LHCN-M2 (cell line): ENCODE results near the gene ITGB1. TPM values are rescaled to one million over a fixed set of nuclear protein-coding genes. Genes with fewer than 3 reads are reported as not detected.
"Not testable (repeated sequence)": the region's sequence is repeated elsewhere in the genome, so short reads cannot be mapped to it uniquely, and the experiment has no call there.

Source experiments
- DNase-seq: peaks from one replicate; pipeline ENCODE4 v3.0.0-alpha.2; 2012; ENCODE audit warnings: low read depth
- total RNA-seq: library from RNA; depleted of rRNA; stranded (reverse); fragments of >200 nt; gene quantifications from 2 replicates; pipeline ENCODE4 v1.2.3, GENCODE V29; 2014

ITGB1 gene
- total RNA-seq, 1 experiment from 2014 or later = 1,506 TPM

DNA sequence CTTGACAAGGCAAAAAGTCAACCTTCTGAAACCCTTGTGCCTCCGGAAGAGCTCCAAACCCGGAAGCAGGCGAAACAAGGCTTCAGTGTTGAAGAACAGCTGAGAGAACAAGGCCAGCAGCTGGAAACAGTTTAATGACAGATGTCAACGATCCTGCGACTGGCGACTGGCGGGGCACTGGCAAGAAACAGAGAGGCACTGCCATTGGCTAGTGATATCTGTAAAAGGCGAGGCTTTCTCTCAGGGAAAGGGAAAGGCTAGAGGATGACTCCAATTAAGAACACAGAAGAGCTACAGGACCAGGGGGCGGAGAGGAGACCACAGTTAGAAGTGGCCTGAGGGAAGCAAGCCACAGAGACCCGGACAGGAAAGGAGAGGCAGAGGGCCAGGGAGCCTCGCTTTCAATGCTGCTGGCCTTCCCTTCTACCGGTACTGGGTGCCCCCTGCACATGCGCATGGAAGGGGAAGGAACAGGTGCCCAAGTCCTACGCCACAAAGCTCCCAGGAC lies 19.4 kb downstream of the ITGB1 start:
- peak; percentile 61 for DNase-seq

DNA sequence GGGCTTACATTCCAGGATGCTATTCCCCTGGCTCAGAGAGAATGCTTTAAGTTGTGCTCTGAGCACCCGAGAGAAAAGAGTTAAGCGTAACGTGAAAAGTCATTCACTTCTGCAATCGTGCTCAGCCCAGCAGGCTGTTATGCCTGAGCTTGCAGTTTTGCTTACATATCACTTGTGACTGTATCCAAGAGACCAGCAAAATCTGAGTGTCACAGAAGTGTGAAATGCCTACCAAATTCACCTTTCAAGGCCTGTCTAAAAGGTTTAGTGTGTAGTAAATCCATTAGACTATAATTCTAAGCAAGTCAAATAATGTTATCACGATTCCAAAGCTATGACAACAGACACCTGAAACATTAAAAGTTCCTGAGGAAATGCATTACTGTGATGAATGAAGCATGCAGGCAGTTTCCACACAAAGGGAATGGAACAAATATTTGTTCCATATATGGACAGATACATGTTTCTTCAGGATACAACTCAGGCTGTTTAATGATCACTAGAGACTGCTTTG lies 20.1 kb downstream of the ITGB1 start:
- no peak for DNase-seq

DNA sequence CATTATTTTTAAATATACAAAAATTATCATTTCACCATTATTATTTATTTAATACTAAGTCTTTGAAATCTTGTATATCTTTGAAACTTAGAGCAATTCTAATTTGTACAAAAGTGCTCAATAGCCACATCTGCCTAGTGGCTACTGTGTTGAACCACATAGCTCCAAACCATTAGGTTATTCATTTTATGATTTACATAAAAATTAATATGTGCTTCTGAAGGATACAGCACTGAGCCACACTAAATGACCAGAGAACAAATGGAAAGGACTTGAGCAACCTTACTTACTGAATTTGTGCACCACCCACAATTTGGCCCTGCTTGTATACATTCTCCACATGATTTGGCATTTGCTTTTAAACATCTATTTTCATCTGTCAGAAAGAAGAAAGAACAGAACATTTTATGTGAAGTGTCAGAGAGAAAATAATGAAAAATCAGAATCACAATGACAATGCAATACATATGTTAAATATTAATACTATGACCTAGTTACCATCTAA lies 25.8 kb downstream of the ITGB1 start:
- no peak for DNase-seq

DNA sequence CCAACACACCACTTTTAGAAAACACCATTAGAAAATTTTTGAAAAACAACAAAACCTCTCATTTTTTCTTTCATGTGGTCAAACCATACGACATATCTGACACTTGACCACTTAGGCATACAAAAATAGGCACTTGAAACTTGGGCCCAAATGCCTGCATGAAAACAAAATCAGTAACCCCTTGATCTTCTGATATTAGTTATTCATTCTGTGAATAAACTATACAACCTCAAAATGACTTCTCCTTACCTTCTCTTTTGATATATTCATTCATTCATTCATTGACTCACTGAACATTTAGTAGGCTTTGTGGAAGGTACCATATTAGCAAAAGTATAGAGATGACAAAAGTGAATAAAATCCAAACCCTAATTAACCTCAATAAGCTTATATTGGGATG lies 26.4 kb downstream of the ITGB1 start:
- no peak for DNase-seq

DNA sequence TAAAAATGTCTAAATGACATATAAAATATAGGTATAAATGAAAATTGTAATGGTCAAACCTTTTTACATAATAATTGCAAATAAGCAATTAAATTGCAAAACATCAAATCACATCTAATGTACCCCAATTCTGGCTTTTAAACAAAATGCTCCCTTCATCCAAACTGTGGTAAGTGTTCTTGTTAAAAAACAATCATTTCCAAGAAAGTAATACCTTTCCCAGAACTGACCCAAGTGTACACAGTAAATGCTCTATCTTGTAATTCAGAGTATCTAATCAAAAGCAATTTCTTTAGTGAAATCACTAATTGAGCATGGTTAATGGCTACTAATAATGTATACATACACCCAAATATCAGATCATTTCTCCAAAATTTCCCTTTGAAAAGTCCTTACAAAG lies 28.0 kb downstream of the ITGB1 start:
- DNase-seq = no peak

DNA sequence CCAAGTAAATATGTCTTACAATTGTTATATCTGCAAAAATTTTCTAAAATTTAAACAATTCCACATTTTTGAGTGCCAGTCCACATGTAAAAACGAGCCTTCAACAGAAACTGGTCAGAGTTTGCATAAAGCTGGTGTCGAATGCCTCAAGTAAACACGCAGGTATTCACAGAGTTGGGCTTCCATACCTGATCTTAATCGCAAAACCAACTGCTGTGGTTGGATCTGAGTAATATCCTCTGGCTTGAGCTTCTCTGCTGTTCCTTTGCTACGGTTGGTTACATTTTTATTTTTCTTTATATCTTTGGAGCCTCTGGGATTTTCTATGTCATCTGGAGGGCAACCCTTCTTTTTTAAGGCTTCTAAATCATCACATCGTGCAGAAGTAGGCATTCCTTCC lies 28.4 kb downstream of the ITGB1 start:
- DNase-seq = no peak

DNA sequence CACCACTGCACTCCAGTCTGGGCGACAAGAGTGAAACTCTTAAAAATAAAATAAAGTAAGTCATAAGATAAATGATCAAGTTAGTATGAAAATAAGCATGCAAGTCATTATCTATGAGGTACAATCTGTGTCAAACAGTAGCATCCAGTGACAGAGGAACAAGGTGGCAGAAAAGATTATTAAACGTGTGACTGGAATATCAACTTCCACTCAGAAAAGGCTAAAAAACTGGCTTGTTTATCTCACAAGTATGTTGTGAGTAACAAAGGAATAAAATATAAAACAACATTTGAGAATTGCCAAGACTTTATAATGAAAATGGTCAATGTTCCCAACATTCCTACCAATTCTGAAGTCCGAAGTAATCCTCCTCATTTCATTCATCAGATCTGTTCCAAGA lies 30.3 kb downstream of the ITGB1 start:
- no peak for DNase-seq

DNA sequence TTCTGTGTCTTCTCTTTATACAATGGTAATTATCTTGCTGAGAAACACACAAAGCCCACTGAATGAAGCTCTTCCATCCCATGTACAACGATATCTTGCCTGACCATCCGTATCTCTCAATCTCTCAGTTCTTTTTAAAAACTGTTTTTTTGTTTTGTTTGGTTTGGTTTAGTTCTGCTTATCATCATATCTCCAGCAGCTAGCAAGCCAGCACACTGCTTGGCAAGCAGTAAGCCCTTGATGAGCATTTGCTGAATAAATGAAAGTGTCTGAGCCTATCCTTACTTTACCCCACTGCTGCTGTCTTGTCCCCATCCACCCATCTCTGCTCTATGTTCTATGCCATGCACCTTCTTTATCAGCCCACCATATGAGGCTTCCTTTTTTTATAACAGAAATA lies 34.2 kb downstream of the ITGB1 start:
- no peak for DNase-seq

DNA sequence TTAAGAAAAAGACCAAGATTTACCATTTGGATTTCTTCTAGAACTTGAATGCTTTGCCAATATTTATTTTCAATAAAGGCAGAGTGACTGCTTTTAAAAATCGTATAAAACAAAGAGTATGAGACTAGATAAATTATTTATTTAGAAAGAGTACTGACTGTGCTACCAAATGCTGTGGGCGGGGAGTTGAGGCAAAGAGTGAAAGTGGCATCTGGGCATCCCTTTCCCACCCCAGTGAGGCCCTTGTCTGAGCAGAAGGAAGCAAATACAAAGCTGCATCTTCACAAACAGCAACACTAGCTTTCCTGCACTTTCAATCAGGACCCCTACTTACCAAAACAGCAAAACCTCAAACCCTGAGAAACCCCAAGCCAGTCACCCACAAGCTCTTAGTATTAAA lies 34.9 kb downstream of the ITGB1 start:
- no peak for DNase-seq

DNA sequence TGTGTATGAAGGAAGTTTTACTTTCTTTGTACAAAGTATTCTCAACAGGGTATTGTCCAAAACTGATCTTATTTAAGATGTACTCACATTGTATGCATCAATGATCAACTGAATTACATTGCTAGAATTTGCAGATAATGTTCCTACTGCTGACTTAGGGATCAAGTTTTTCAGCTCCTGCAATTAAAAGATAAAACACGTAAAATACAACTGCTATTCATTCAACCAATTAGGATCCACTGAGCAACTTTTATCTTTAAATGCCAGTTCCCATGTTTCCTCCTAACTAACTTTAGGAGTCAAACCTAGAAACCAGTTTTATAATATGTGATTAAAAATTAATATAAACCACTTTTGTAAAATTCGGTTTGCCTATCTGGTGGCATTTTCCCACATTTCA lies 35.9 kb downstream of the ITGB1 start:
- no peak for DNase-seq

DNA sequence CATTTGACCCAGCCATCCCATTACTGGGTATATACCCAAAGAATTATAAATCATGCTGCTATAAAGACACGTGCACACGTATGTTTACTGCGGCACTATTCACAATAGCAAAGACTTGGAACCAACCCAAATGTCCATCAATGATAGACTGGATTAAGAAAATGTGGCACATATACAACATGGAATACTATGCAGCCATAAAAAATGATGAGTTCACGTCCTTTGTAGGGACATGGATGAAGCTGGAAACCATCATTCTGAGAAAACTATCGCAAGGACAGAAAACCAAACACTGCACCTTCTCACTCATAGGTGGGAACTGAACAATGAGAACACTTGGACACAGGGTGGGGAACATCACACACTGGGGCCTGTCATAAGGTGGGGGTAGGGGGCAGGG lies 40.2 kb downstream of the ITGB1 start:
- DNase-seq = not testable (repeated sequence)

DNA sequence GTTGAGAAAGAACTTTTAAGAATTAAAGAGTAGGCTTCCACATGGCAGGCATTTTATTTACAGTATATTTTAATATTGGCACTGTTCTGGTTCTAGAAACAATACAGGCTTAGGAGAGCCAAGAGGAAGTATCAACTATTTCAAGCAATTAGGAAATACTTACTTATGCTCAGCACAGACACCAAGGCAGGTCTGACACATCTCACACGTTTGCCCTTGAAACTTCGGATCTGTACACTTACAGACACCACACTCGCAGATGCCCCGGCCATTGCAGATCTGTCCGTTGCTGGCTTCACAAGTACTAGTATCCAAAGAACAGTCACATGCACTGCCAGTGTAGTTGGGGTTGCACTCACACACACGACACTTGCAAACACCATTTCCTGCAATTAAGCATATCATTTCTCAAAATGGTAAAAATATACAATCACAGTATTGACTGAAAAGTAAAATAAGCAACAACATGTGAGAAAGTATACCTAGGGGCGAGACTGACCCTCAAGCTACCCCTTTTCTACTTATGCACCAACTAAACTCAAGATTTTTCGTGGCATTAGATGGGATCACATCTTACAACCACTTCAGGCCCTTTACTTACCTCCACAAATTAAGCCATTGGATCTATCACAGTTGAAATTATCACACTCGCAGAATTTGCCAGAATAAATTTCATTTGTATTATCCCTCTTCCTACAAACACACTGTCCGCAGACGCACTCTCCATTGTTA lies 46.6 kb downstream of the ITGB1 start:
- DNase-seq = no peak

DNA sequence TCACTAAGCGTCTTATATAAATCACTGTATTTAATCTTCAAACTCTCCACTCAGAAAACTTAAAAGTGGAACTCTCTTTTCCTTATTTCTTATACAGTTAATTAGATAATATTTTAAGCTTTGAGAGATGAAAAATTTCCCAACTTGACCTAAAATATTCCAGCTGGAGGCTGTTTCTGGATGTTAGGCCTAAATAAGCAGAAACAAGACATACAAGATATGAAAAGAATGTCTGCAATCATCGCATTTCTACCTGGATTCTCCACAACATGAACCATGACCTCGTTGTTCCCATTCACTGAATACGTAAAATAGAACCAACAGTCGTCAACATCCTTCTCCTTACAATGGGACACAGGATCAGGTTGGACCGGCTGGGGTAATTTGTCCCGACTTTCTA lies 48.1 kb downstream of the ITGB1 start:
- not testable (repeated sequence) for DNase-seq

DNA sequence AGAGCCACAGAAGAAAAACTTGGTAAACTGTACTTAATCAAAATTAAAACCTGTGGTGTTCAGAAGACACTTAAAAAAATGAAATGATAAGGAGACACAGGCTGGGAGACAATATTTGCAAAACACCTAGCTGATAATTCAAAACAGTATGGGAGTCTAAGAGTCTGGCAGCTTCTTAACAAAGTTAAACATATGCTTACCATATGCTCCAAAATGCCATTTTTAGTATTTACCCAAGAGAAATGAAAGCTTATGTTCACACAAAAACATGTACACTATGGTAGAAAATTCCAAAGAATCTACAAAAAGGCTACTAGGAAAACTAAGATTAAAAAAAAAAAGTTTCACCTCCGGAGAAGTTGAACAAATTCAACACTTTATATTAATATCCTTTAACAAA lies 48.6 kb downstream of the ITGB1 start:
- no peak for DNase-seq

DNA sequence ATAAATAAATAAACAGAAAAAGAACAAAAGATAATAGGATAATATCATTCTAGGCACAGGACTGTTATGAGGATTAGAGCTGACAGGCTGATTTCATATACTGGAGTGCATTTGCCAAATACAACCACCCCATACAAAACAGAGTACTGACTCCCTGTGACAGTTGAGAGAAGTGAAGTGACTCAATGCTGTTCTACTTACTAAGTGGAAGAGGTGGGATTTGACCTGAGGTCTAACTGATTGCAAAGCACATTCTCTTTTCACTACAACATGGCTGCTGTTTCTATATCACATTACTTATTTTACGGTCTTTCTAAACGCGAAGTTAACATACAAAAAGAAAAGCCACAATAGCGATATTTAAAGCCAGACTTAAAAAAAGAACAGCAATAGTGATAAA lies 51.4 kb downstream of the ITGB1 start:
- DNase-seq = no peak

DNA sequence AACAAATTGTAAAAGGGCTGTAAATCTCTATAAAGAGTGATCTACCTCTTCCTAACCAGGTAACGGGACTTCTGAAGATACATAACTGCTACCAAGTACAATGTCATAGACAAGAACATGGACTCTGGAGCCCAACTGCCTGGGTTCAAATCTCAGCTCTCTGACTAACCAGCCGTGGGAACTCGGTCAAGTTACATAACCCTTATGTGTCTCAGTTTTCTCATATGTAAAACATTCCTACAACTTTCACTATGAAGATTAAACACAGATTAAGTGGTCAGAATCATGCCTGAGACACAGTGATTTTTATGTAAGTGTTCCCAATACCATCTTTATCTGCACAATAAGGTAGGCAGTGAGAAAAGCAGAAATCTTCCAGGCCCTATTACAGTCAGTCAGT lies 52.6 kb downstream of the ITGB1 start:
- no peak for DNase-seq

DNA sequence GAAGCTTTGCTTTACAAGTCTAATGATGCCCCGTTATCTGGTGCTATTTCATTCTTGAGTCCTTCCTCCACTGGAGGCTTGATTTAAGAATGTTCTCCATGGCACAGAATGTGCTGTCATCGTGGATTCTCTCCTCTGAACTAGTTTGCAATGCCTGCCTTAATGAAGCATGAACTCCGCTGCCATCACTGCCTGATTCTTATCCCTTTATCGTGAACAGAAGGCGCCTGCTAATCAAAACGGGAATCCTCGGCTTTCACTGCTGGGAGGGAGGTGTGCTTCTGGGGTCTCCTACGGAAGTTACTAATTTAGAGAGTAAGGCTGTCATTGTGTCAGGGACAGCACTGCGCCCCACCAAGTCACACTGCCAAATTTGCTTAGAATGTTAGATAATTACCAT lies 56.2 kb downstream of the ITGB1 start:
- no peak for DNase-seq

DNA sequence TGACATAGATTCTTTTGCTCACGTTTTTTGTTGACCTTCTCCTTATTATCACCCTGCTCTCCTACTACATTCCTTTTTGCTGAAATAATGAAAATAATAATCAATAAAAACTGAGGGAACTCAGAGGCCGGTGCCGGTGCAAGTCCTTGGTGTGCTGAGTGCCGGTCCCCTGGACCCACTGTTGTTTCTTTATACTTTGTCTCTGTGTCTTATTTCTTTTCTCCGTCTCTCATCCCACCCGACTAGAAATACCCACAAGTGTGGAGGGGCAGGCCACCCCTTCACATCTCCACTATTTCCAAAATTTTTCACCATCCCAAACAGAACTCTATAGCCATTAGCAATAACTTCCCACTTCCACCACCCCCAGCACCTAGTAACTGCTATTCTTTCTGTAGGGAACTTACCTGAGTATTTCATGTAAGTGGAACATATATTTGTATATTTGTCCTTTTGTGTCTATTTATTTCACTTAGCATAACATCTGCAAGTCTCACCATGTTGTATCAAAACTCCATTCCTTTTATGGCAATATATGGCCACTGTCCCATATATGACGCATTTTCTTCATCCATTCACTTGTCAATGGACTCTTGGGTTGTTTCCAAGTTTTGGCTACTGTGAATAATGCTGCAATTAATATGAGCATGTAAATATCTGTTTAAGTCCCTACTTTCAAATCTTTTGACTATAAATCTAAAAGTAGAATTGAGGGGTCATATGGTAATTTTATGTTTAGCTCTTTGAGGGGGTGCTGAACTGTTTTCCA lies 62.6 kb downstream of the ITGB1 start:
- DNase-seq = not testable (repeated sequence)

DNA sequence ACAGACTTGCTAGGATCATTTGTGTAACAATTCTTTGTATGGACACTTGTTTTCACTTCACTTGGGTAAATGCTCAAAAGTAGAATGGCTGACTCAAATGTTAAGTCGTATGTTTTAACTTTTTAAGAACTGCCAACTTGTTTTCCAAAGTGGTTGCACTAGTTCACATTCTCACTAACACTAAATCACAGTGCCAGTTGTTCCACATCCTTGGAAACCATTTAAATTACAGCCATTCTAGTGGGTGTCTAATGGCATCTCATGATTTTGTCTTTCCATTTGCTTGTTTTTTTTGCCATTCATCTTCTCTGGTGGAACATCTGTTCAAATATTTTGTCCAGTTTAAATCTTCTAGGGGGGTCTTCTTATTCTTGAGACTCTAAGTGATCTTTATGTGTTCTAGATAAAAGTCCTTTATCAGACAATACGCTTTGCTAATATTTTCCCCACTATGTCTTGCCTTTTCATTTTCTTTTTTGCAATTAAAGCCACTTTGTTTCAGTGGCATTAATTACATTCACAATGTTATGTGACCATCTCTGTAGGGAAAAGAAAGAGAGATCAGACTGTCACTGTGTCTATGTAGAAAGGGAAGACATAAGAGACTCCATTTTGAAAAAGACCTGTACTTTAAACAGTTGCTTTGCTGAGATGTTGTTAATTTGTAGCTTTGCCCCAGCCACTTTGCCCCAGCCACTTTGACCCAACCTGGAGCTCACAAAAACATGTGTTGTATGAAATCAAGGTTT lies 63.9 kb downstream of the ITGB1 start:
- DNase-seq = no peak

DNA sequence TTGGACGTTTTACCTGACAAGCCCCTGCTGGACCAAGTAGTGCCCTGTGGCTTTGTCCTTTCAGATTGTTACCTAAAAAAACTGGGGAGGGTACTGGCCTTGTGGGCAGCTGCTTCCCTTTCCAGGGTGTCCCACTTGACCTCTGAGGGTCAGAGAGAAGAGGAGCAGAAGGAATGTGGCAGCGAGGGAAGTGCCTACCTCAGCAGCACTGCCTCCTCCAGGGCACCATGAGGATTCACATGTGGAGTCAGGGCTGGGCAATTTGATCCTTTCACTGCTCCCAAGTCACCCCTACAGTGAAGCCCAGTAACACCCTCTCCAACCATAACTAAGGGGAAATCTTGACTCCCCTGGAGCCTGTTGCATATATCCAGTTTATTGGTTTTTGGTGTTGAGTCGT lies 64.6 kb downstream of the ITGB1 start:
- DNase-seq = peak; percentile 32

DNA sequence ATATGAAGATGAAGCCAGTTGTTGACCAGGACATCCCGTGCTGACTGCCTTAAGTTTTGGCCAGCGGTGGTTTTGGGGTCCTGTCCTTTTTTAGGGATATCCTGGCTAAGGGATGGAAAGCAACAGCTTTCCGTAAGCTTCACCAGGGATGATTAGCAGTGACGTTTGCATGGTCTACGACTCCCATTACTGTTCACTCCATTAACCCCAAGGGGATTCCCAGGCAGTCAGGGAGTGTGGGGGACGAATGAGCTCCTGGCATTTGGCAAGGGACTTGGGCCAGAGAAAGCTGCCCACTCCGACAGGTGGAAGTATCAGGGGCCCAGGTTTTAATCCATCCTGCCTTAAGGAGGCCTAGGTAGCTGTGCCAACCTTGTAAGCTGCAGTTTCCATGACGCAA lies 66.8 kb downstream of the ITGB1 start:
- no peak for DNase-seq

DNA sequence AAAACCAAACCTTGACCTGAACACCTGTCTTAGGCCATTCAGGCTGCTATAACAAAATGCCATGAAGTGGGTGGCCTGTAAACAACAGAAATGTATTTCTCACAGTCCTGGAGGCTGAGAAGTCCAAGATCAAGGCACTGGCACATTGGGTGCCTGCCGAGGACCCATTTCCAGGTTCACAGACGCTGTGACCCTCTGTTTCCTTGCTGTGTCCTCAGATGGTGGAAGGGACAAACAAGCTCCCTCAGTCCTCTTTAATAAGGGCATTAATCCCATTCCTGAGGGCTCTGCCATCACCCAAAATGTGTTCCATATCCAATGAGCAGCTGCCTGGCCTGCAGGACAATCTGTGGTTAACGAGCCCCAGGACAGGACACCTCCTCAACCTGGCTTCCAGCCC lies 67.6 kb downstream of the ITGB1 start:
- DNase-seq = no peak
